ENCODE data around the gene ZCCHC7.

GRCh38 chr9:37399336-37399735 lies 279.0 kb downstream of the ZCCHC7 start:
- TF ChIP-seq JUND (IDR thresholded peaks at IDR 0.05; ENCODE audit: low read length) (no peak), POLR2A (IDR thresholded peaks at IDR 0.05; ENCODE audit: control extremely low read depth in 1 of 2, low read depth in 2 of 2, low read length in 2 of 2) (no peak), CTCF (IDR thresholded peaks at IDR 0.05; ENCODE audit: control extremely low read depth in 1 of 3, insufficient read depth in 1 of 3, low read depth in 1 of 3, low read length in 3 of 3) (no peak), EP300 (IDR thresholded peaks at IDR 0.05; ENCODE audit: borderline replicate concordance in 1 of 2, low read depth in 2 of 2, low read length in 2 of 2) (no peak), ATF3 (IDR thresholded peaks at IDR 0.05; ENCODE audit: insufficient read depth, low read depth, low read length) (no peak), RNF2 (IDR thresholded peaks at IDR 0.05; ENCODE audit: borderline replicate concordance, low read depth, low read length, missing control alignments, poor library complexity, severe bottlenecking) (no peak), ZNF274 (IDR thresholded peaks at IDR 0.05; ENCODE audit: borderline replicate concordance, extremely low read depth, low read length) (no peak), BACH1 (IDR thresholded peaks at IDR 0.05; ENCODE audit: low read length) (no peak), MAX (IDR thresholded peaks at IDR 0.05) (no peak), GTF2F1 (IDR thresholded peaks at IDR 0.05; ENCODE audit: borderline replicate concordance, low read depth, low read length) (no peak), KDM1A (IDR thresholded peaks at IDR 0.05; ENCODE audit: borderline replicate concordance, low read length) (no peak), SRF (IDR thresholded peaks at IDR 0.05; ENCODE audit: low read depth, low read length) (no peak), SIN3A (conservative IDR thresholded peaks at IDR 0.05 in 1 of 2, IDR thresholded peaks at IDR 0.05 in 1 of 2; ENCODE audit: low read depth in 1 of 2, low read length in 2 of 2) (no peak)
